Thoracic aorta (tissue), 2 donors: ENCODE measurements around the gene PGA4. TPM values are rescaled to one million over a fixed set of nuclear protein-coding genes. Genes with fewer than 3 reads are reported as not detected.

Source experiments
- ATAC-seq: fragments of 150-250 bp; one replicate; pipeline ENCODE4 v1.8.0; 2017; ENCODE audit warnings: low read depth; ENCODE audit not compliant: insufficient number of reproducible peaks, low FRiP score
- DNase-seq: peaks from one replicate; pipeline ENCODE4 v3.0.0-alpha.2; 2020; ENCODE audit warnings: low spot score
- H3K27ac ChIP-seq, 2 donors: fragments of 200-600 bp; sonication (generic); 1 replicate in 1 of 2; 2 replicates in 1 of 2; pipeline ENCODE4 v1.5.1; 2016; ENCODE audit warnings: mild to moderate bottlenecking in 2 of 2, moderate library complexity in 2 of 2
- H3K27me3 ChIP-seq: fragments of 200-600 bp; sonication (generic); replicated peaks from 2 replicates; pipeline ENCODE4 v1.6.0; 2016; ENCODE audit warnings: mild to moderate bottlenecking; ENCODE audit not compliant: insufficient read depth
- H3K36me3 ChIP-seq: fragments of 200-600 bp; sonication (generic); one replicate; pipeline ENCODE4 v1.5.1; 2016
- H3K4me1 ChIP-seq, 2 donors: fragments of 200-600 bp; sonication (generic); 1 replicate in 1 of 2; 2 replicates in 1 of 2; pipeline versions ENCODE4 v1.5.1 to v1.6.0; 2016; ENCODE audit warnings: low read depth in 2 of 2, mild to moderate bottlenecking in 1 of 2; ENCODE audit not compliant: control insufficient read depth in 1 of 2
- H3K4me3 ChIP-seq: fragments of 200-600 bp; sonication (generic); 2 replicates; pipeline ENCODE4 v1.5.1; 2016; ENCODE audit warnings: mild to moderate bottlenecking
- H3K9me3 ChIP-seq: fragments of 200-600 bp; sonication (generic); 2 replicates; pipeline ENCODE4 v1.5.1; 2016
- total RNA-seq, 2 donors: library from RNA; depleted of rRNA; stranded (reverse); fragments of >200 nt; gene quantifications; one replicate each; pipeline versions ENCODE4 v1.1.0 to v1.2.3, GENCODE V29; 2016
- TF ChIP-seq, protein P1 (sequence below): fragments of 200-600 bp; sonication (generic); IDR thresholded peaks from one replicate; pipeline ENCODE4 v1.5.1; 2019; ENCODE audit warnings: antibody characterized with exemption

Gene PGA4
- total RNA-seq, 2 donors from 2014 or later = 4.7 TPM; not detected in 1

DNA sequence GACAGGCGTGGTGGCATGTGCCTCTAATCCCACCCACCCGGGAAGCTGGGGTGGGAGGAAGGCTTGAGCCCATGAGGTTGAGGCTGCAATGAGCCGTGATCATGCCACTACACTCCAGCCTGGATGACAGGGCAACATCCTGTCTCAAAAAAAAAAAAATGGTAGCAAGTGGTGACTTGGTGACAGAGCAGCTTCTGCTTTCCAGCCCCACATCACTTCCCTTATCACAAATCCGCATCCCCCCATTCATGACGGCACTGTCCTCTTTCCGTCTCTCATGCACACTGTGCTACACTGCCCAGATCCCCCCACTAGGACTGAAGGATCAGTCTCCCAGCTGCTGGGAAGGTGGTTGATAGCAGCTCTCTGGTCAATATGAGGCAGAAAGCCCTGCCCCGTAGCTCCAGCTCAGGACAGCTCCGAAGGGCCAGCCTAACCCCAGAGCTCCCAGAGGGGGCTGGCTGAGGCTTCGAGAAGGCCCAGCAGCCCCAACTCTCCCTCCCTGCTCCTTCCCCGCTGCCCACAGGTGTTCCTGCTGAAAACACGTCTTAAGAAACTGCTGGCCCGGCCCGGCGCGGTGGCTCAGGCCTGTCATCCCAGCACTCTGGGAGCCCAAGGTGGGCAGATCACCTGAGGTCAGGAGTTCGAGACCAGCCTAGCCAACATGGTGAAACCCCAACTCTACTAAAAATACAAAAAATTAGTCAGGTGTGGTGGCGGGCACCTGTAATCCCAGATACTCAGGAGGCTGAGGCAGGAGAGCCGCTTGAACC, 34.7 kb downstream of the PGA4 start:
- Histone ChIP-seq H3K9me3 (no peaks in the 10 kb centered on the region), H3K4me1 (no peaks in the 10 kb centered on the region), H3K4me3 (no peak overlapping the region), H3K27me3 (no peaks in the 10 kb centered on the region), H3K36me3 (no peaks in the 10 kb centered on the region), H3K27ac (no peak overlapping the region)
- DNase-seq (no peak), ATAC-seq (no peak)
- TF ChIP-seq, protein P1, sequence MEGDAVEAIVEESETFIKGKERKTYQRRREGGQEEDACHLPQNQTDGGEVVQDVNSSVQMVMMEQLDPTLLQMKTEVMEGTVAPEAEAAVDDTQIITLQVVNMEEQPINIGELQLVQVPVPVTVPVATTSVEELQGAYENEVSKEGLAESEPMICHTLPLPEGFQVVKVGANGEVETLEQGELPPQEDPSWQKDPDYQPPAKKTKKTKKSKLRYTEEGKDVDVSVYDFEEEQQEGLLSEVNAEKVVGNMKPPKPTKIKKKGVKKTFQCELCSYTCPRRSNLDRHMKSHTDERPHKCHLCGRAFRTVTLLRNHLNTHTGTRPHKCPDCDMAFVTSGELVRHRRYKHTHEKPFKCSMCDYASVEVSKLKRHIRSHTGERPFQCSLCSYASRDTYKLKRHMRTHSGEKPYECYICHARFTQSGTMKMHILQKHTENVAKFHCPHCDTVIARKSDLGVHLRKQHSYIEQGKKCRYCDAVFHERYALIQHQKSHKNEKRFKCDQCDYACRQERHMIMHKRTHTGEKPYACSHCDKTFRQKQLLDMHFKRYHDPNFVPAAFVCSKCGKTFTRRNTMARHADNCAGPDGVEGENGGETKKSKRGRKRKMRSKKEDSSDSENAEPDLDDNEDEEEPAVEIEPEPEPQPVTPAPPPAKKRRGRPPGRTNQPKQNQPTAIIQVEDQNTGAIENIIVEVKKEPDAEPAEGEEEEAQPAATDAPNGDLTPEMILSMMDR = no peak

DNA sequence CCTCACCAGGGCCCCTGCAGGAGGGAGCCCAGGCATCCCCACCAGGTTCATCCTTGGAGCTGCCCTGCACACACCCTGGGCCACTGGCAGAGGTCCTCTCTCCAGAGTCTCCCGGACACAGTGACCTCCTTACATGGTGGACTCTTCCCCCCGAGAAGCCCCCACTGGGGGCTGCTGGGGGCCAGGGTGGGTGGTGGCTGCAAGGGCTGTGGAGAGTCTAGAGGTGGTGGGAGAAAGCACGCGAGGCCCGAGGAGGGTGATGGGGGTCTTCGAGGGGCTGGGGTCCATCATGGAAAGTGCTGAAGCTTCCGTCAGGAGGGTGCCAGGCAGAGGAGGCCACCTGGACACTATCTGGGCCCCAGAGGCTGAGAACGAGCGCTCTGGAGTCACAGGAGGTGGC, 36.4 kb downstream of the PGA4 start:
- H3K4me1 ChIP-seq = no peaks in the 10 kb centered on the region
- no peaks in the 10 kb centered on the region for H3K9me3 ChIP-seq
- TF ChIP-seq, protein P1 = no peak
- ATAC-seq (no peak), DNase-seq (no peak)
- H3K4me3 ChIP-seq = no peak overlapping the region
- no peaks in the 10 kb centered on the region for H3K36me3 ChIP-seq
- no peak overlapping the region for H3K27ac ChIP-seq
- no peaks in the 10 kb centered on the region for H3K27me3 ChIP-seq

DNA sequence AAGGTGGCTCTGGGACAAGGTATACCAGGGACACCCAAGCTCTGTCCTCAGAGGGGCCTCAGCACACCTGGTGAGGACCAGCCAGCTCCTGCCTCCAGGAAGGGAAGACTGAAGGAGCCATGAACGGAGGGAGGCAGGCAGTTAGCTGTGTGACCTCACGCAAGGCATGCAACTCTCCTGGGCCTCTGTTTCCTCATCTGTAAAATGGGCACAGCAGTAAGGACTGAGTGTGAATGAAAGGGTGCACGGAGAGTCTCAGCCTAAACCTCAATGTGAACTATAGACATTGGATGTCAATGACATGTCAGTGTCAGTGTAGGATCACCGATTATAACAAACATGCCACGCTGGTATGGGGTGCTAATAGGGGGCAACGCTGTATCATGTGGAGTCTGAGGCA, 37.2 kb downstream of the PGA4 start:
- no peaks in the 10 kb centered on the region for H3K4me1 ChIP-seq
- DNase-seq (no peak), ATAC-seq (no peak)
- H3K27me3 ChIP-seq = no peaks in the 10 kb centered on the region
- no peaks in the 10 kb centered on the region for H3K36me3 ChIP-seq
- TF ChIP-seq, protein P1 = no peak
- H3K9me3 ChIP-seq = no peaks in the 10 kb centered on the region
- H3K27ac ChIP-seq = no peak overlapping the region
- no peak overlapping the region for H3K4me3 ChIP-seq

DNA sequence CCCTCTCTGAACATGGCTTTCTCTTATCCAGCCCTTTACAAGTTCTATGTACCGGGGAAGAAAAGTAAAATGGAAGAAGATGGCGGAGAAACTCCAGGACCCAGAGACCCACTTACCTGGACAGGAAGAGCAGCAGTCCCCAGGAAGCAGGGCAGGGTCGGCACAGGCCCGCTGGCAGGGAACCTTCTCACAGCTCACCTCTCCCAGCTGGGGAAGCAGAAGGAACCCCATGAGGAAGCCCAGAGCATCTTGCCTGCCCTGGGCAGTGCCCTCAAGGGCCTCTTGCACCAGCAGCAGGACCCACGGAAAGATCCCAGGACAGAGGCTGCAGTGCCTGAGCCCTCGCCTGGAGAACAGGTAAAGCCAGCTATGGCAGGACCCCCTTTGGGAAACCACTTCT, 42.2 kb downstream of the PGA4 start:
- Histone ChIP-seq H3K9me3 (no peaks in the 10 kb centered on the region), H3K4me1 (no peaks in the 10 kb centered on the region), H3K36me3 (no peaks in the 10 kb centered on the region), H3K27me3 (no peaks in the 10 kb centered on the region), H3K27ac (no peak overlapping the region), H3K4me3 (no peak overlapping the region)
- DNase-seq = no peak
- ATAC-seq = no peak
- TF ChIP-seq, protein P1 = no peak

DNA sequence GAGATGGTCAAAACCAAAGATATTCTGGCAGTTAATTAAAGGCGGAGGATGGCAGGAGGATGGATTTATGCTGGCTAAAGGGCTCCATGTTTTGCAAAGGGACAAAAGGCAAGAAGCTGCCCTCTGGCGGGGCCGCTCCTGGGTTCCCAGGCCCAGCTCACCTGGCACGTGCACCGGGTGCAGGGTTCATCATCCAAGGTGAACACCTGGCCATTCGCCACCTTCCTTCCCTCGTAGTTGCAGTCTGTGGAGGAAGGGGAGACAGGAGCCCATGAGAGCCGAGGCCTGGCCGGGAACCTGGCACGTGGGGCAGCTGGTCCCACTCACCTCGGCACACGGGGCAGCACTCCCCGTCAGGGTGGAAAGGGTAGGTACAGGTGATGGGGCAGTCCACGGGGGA, 42.6 kb downstream of the PGA4 start:
- ATAC-seq (no peak), DNase-seq (no peak)
- H3K27me3 ChIP-seq = no peaks in the 10 kb centered on the region
- H3K4me3 ChIP-seq = no peak overlapping the region
- no peak overlapping the region for H3K27ac ChIP-seq
- TF ChIP-seq, protein P1 = no peak
- H3K4me1 ChIP-seq = no peaks in the 10 kb centered on the region
- H3K9me3 ChIP-seq = no peaks in the 10 kb centered on the region
- no peaks in the 10 kb centered on the region for H3K36me3 ChIP-seq
